ENCODE measurements around the gene DDX3X. TPM values are rescaled to one million over a fixed set of nuclear protein-coding genes. Genes with fewer than 3 reads are reported as not detected.

Gene DDX3X
- polyA plus RNA-seq, 1 donor from 2014 or later = 165 TPM

- TF ChIP-seq REST (IDR thresholded peaks at IDR 0.05; ENCODE audit: borderline replicate concordance) (no peak), POLR2AphosphoS5 (IDR thresholded peaks at IDR 0.05) (no peak), EP300 (conservative IDR thresholded peaks at IDR 0.05; ENCODE audit: poor library complexity, severe bottlenecking) (no peak), MXI1 (conservative IDR thresholded peaks at IDR 0.05; ENCODE audit: poor library complexity, severe bottlenecking) (no peak), CTCF (IDR thresholded peaks at IDR 0.05; ENCODE audit: poor library complexity, severe bottlenecking) (no peak), TAF1 (IDR thresholded peaks at IDR 0.05; ENCODE audit: low read depth) (no peak), EZH2 (IDR thresholded peaks at IDR 0.05; ENCODE audit: borderline replicate concordance, insufficient read depth, low read length, poor library complexity, severe bottlenecking) (no peak), RAD21 (conservative IDR thresholded peaks at IDR 0.05) (no peak), SMC3 (conservative IDR thresholded peaks at IDR 0.05; ENCODE audit: poor library complexity) (no peak)
Measured at GRCh38 chrX:41394293-41394692, 60.3 kb downstream of the DDX3X start.

GRCh38 chrX:41397219-41397618, 63.3 kb downstream of the DDX3X start:
- no peaks in the 10 kb centered on the region for H4K20me1 ChIP-seq (ENCODE audit: insufficient read depth)
- no peaks in the 10 kb centered on the region for H3K79me2 ChIP-seq (replicated peaks; ENCODE audit: insufficient read depth, low read length)
- H3K27ac ChIP-seq (ENCODE audit: low read length) = no peak overlapping the region
- no peaks in the 10 kb centered on the region for H3F3A ChIP-seq (ENCODE audit: insufficient read depth, low read length, poor library complexity, severe bottlenecking)
- no peak overlapping the region for H3K9ac ChIP-seq (ENCODE audit: low read length)
- no peak overlapping the region for H3K4me2 ChIP-seq (ENCODE audit: low read length)
- H2AFZ ChIP-seq (ENCODE audit: low read depth, low read length) = no peak overlapping the region
- H3K9me2 ChIP-seq (ENCODE audit: insufficient read depth, low read length) = no peaks in the 10 kb centered on the region
- TF ChIP-seq POLR2AphosphoS5 (IDR thresholded peaks at IDR 0.05) = no peak
- no peak for TF ChIP-seq MXI1 (conservative IDR thresholded peaks at IDR 0.05; ENCODE audit: poor library complexity, severe bottlenecking)
- TF ChIP-seq EP300 (conservative IDR thresholded peaks at IDR 0.05; ENCODE audit: poor library complexity, severe bottlenecking) = no peak
- TF ChIP-seq RAD21 (conservative IDR thresholded peaks at IDR 0.05) = no peak
- TF ChIP-seq EZH2 (IDR thresholded peaks at IDR 0.05; ENCODE audit: borderline replicate concordance, insufficient read depth, low read length, poor library complexity, severe bottlenecking) = no peak
- no peaks in the 10 kb centered on the region for H3K36me3 ChIP-seq (ENCODE audit: insufficient read depth, low read length)
- H3K27me3 ChIP-seq (ENCODE audit: insufficient read depth, low read depth, low read length) = no peaks in the 10 kb centered on the region
- no peak overlapping the region for H3K4me3 ChIP-seq (ENCODE audit: low read length)
- H3K9me3 ChIP-seq (ENCODE audit: low read length) = no peaks in the 10 kb centered on the region

More at GRCh38 chrX:41394293-41394692, 60.3 kb downstream of the DDX3X start:
- H3F3A ChIP-seq (ENCODE audit: insufficient read depth, low read length, poor library complexity, severe bottlenecking) = no peaks in the 10 kb centered on the region
- H3K9ac ChIP-seq (ENCODE audit: low read length) = no peak overlapping the region
- no peaks in the 10 kb centered on the region for H3K9me3 ChIP-seq (ENCODE audit: low read length)
- no peaks in the 10 kb centered on the region for H3K27me3 ChIP-seq (ENCODE audit: insufficient read depth, low read depth, low read length)
- no peak overlapping the region for H3K27ac ChIP-seq (ENCODE audit: low read length)
- no peak overlapping the region for H3K4me2 ChIP-seq (ENCODE audit: low read length)
- H2AFZ ChIP-seq (ENCODE audit: low read depth, low read length) = no peak overlapping the region
- H3K79me2 ChIP-seq (replicated peaks; ENCODE audit: insufficient read depth, low read length) = no peaks in the 10 kb centered on the region
- no peaks in the 10 kb centered on the region for H3K9me2 ChIP-seq (ENCODE audit: insufficient read depth, low read length)
- no peaks in the 10 kb centered on the region for H4K20me1 ChIP-seq (ENCODE audit: insufficient read depth)
- H3K4me3 ChIP-seq (ENCODE audit: low read length) = no peak overlapping the region
- no peaks in the 10 kb centered on the region for H3K36me3 ChIP-seq (ENCODE audit: insufficient read depth, low read length)
